K562 (cell line): Measurements from ENCODE around the gene FGF23. TPM values are rescaled to one million over a fixed set of nuclear protein-coding genes. Genes with fewer than 3 reads are reported as not detected.

Experiments used
- ARNT ChIP-seq, 2 experiments: fragments of 450-650 bp; IDR thresholded peaks; 2 replicates each; pipeline ENCODE4 v1.6.1; 2016; ENCODE audit warnings: mild to moderate bottlenecking in 1 of 2
- CHD2 ChIP-seq: IDR thresholded peaks from 2 replicates; pipeline ENCODE4 v1.6.1; 2011; ENCODE audit warnings: low read depth, low read length
- CREB1 ChIP-seq, 2 experiments: sonication (generic) in 1 of 2; formaldehyde crosslinking in 1 of 2; IDR thresholded peaks; 2 replicates each; pipeline versions ENCODE4 v1.6.1 to v1.8.0; 2012 to 2022; ENCODE audit warnings: inconsistent platforms in 1 of 2, mild to moderate bottlenecking in 1 of 2, missing genetic modification reagents in 1 of 2, moderate library complexity in 1 of 2
- ELF1 ChIP-seq: fragments of 200-800 bp; sonication (Bioruptor generic); IDR thresholded peaks from 2 replicates; pipeline ENCODE4 v1.6.1; 2016; ENCODE audit warnings: missing genetic modification characterization, missing compliant biosample characterization
- FOSL1 ChIP-seq: fragments of 200-800 bp; sonication (Bioruptor generic); conservative IDR thresholded peaks from 2 replicates; pipeline ENCODE4 v1.6.1; 2016; ENCODE audit warnings: missing genetic modification characterization, missing compliant biosample characterization
- HDAC3 ChIP-seq: fragments of 450-650 bp; IDR thresholded peaks from 2 replicates; pipeline ENCODE4 v1.6.1; 2018; ENCODE audit warnings: borderline replicate concordance, mild to moderate bottlenecking, moderate library complexity; ENCODE audit not compliant: partially characterized antibody
- KLF16 ChIP-seq: IDR thresholded peaks from 2 replicates; pipeline ENCODE4 v1.6.1; 2016; ENCODE audit warnings: antibody characterized with exemption
- MYBL2 ChIP-seq, 2 experiments: fragments of 450-650 bp in 1 of 2; sonication (generic) in 1 of 2; formaldehyde crosslinking in 1 of 2; IDR thresholded peaks; 2 replicates each; pipeline versions ENCODE4 v1.6.1 to v1.8.1; 2017 to 2022; ENCODE audit warnings: borderline replicate concordance in 1 of 2, inconsistent platforms in 1 of 2, low read depth in 1 of 2, mild to moderate bottlenecking in 1 of 2, missing genetic modification reagents in 1 of 2, moderate library complexity in 1 of 2
- NONO ChIP-seq, 2 experiments: fragments of 200-400 bp in 1 of 2; fragments of 450-650 bp in 1 of 2; formaldehyde crosslinking in 1 of 2; IDR thresholded peaks; 2 replicates each; pipeline ENCODE4 v1.6.1; 2017; ENCODE audit warnings: low read depth in 2 of 2, mild to moderate bottlenecking in 2 of 2, moderate library complexity in 2 of 2, low read length in 1 of 2
- NR2C1 ChIP-seq, 2 experiments: fragments of 450-650 bp; IDR thresholded peaks; 2 replicates each; pipeline ENCODE4 v1.6.1; 2017; ENCODE audit warnings: mild to moderate bottlenecking in 2 of 2, antibody characterized with exemption in 1 of 2, inconsistent platforms in 1 of 2, missing compliant biosample characterization in 1 of 2, missing genetic modification characterization in 1 of 2
- RBFOX2 ChIP-seq: fragments of 200-400 bp; formaldehyde crosslinking; IDR thresholded peaks from 2 replicates; pipeline ENCODE4 v1.6.1; 2017; ENCODE audit warnings: low read depth, mild to moderate bottlenecking, low read length, moderate library complexity
- RUNX1 ChIP-seq: sonication (generic); IDR thresholded peaks from 2 replicates; pipeline ENCODE4 v1.6.1; 2016; ENCODE audit warnings: antibody characterized with exemption, low read depth
- SOX6 ChIP-seq: fragments of 450-650 bp; IDR thresholded peaks from 2 replicates; pipeline ENCODE4 v1.6.1; 2014; ENCODE audit warnings: mild to moderate bottlenecking
- SPI1 ChIP-seq: IDR thresholded peaks from 2 replicates; pipeline ENCODE4 v1.6.1; 2011; ENCODE audit warnings: low read depth, low read length, control low read depth, borderline replicate concordance
- SRSF9 ChIP-seq: fragments of 200-400 bp; formaldehyde crosslinking; IDR thresholded peaks from 2 replicates; pipeline ENCODE4 v1.6.1; 2017; ENCODE audit warnings: low read depth, low read length, borderline replicate concordance
- ZKSCAN1 ChIP-seq: fragments of 150-350 bp; IDR thresholded peaks from 2 replicates; pipeline ENCODE4 v1.6.1; 2016; ENCODE audit warnings: low read depth, low read length
- ZNF217 ChIP-seq: sonication (generic); formaldehyde crosslinking; IDR thresholded peaks from 2 replicates; pipeline ENCODE4 v1.8.0; 2022; ENCODE audit warnings: mild to moderate bottlenecking, missing genetic modification reagents
- polyA plus RNA-seq, 8 experiments: library from polyadenylated mRNA; depleted of rRNA in 4 of 8; stranded (reverse) in 5 of 8; unstranded in 3 of 8; fragments of >200 nt; fragmentation: Nextera tagmentation in 2 of 8; fragmentation: Illumina TruSeq in 1 of 8; extraction: Ambion mirVana in 2 of 8; extraction: Trizol in 1 of 8; gene quantifications; 2 replicates each; pipeline versions ENCODE4 v1.2.1 to v1.2.3, GENCODE V29; 2011 to 2014; ENCODE audit warnings: inconsistent platforms in 1 of 8, missing spikeins in 1 of 8
- total RNA-seq, 7 experiments: library from RNA; depleted of rRNA in 6 of 7; stranded (reverse); fragments of >200 nt in 6 of 7; fragmentation: Illumina TruSeq in 2 of 7; extraction: Trizol in 2 of 7; gene quantifications; 2 replicates each; pipeline versions ENCODE4 v1.2.1 to v1.2.3, GENCODE V29; 2011 to 2021; ENCODE audit warnings: low replicate concordance in 1 of 7
- TF ChIP-seq, protein P1 (sequence below): fragments of 250-450 bp; sonication (Bioruptor Pico); IDR thresholded peaks from 2 replicates; pipeline ENCODE4 v1.4.0; 2020; ENCODE audit warnings: mild to moderate bottlenecking, moderate library complexity
- TF ChIP-seq, protein P2 (sequence below): fragments of 250-450 bp; sonication (Bioruptor Pico); IDR thresholded peaks from 2 replicates; pipeline ENCODE4 v1.5.0; 2021; ENCODE audit warnings: mild to moderate bottlenecking, borderline replicate concordance
- TF ChIP-seq, protein P3 (sequence below): fragments of 450-650 bp; IDR thresholded peaks from 2 replicates; pipeline ENCODE4 v1.6.1; 2016; ENCODE audit warnings: low read depth, mild to moderate bottlenecking, moderate library complexity
- TF ChIP-seq, protein P4 (sequence below): fragments of 450-650 bp; formaldehyde crosslinking; IDR thresholded peaks from 2 replicates; pipeline ENCODE4 v1.4.0; 2020; ENCODE audit warnings: mild to moderate bottlenecking, mixed read lengths

Gene FGF23
- total and polyA plus RNA-seq, 9 of the 15 experiments (the other 6 are each of a cell fraction or from before 2014, with no cell fraction given), result 0.38 TPM; not detected in 8

DNA sequence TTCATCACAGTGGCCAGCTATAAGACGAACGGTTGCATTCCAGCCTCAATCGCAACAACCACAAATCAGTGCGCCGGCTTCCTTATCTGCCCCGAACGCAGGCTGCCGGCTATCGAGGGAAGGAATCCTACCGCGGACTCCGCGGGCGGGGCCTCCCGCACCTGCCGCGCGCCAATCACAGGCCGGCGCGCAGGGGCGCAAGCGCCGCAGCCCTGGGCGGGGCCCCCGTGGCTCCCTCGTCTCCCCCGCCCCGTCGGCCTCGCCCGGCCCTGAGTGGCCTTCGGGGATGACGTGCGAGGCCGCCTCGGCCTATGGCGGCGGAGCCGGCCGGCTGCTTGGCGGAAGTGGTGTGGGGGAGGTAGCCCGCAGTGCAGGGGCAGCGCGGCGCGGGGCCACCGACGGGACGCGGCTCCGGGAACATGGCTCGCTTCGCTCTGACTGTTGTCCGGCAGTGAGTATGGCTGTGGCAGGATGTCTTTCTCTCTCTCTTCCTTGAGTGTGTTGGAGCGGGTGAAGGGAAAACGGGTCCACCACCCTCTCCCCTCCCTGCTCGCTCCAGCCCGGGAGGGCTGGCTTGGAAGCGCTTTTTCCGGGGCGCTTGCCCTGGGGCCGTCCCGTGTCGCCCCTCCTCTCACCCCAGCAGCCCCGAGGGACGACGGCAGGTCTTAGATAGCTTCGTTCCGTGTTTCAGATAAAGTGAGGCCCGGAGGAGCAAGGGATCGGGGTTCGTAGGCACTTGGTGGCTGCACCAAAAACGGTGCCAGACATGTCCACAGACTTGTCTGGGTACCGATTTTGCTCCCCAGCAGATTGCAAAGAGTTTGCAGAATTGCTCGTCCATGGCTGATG is 58.4 kb downstream of the FGF23 start, which contains the start of gene TIGAR (continued):
- TF ChIP-seq, protein P1, sequence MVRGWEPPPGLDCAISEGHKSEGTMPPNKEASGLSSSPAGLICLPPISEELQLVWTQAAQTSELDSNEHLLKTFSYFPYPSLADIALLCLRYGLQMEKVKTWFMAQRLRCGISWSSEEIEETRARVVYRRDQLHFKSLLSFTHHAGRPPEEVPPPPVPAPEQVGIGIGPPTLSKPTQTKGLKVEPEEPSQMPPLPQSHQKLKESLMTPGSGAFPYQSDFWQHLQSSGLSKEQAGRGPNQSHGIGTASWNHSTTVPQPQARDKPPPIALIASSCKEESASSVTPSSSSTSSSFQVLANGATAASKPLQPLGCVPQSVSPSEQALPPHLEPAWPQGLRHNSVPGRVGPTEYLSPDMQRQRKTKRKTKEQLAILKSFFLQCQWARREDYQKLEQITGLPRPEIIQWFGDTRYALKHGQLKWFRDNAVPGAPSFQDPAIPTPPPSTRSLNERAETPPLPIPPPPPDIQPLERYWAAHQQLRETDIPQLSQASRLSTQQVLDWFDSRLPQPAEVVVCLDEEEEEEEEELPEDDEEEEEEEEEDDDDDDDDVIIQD, result no peak
- TF ChIP-seq SRSF9, result no peak
- TF ChIP-seq ELF1 (tag), result peak; percentile 84
- TF ChIP-seq NONO (IDR thresholded peaks at IDR 0.05; ENCODE audit: low read depth in 2 of 2, low read length in 1 of 2), result no peak
- TF ChIP-seq NR2C1 (IDR thresholded peaks at IDR 0.05), result no peak
- no peak for TF ChIP-seq NR2C1 (tag; IDR thresholded peaks at IDR 0.05)
- no peak for TF ChIP-seq MYBL2 (IDR thresholded peaks at IDR 0.05; ENCODE audit: low read depth)
- TF ChIP-seq MYBL2 (CRISPR knock-in tag; IDR thresholded peaks at IDR 0.05; ENCODE audit: borderline replicate concordance), result no peak
- TF ChIP-seq, protein P2, sequence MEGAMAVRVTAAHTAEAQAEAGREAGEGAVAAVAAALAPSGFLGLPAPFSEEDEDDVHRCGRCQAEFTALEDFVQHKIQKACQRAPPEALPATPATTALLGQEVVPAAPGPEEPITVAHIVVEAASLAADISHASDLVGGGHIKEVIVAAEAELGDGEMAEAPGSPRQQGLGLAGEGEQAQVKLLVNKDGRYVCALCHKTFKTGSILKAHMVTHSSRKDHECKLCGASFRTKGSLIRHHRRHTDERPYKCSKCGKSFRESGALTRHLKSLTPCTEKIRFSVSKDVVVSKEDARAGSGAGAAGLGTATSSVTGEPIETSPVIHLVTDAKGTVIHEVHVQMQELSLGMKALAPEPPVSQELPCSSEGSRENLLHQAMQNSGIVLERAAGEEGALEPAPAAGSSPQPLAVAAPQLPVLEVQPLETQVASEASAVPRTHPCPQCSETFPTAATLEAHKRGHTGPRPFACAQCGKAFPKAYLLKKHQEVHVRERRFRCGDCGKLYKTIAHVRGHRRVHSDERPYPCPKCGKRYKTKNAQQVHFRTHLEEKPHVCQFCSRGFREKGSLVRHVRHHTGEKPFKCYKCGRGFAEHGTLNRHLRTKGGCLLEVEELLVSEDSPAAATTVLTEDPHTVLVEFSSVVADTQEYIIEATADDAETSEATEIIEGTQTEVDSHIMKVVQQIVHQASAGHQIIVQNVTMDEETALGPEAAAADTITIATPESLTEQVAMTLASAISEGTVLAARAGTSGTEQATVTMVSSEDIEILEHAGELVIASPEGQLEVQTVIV (CRISPR knock-in tag), result no peak
- TF ChIP-seq ZNF217 (CRISPR knock-in tag), result no peak
- TF ChIP-seq, protein P3, sequence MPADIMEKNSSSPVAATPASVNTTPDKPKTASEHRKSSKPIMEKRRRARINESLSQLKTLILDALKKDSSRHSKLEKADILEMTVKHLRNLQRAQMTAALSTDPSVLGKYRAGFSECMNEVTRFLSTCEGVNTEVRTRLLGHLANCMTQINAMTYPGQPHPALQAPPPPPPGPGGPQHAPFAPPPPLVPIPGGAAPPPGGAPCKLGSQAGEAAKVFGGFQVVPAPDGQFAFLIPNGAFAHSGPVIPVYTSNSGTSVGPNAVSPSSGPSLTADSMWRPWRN, result peak; percentile 98
- TF ChIP-seq CREB1 (IDR thresholded peaks at IDR 0.05), result peak; percentile 78
- TF ChIP-seq CREB1 (CRISPR knock-in tag; IDR thresholded peaks at IDR 0.05), result peak; percentile 79
- TF ChIP-seq, protein P4, sequence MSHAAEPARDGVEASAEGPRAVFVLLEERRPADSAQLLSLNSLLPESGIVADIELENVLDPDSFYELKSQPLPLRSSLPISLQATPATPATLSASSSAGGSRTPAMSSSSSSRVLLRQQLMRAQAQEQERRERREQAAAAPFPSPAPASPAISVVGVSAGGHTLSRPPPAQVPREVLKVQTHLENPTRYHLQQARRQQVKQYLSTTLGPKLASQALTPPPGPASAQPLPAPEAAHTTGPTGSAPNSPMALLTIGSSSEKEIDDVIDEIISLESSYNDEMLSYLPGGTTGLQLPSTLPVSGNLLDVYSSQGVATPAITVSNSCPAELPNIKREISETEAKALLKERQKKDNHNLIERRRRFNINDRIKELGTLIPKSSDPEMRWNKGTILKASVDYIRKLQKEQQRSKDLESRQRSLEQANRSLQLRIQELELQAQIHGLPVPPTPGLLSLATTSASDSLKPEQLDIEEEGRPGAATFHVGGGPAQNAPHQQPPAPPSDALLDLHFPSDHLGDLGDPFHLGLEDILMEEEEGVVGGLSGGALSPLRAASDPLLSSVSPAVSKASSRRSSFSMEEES, result no peak
- TF ChIP-seq SPI1, result 0 out of 2 replicates have a peak, but pooled peaks have one; percentile 13
- TF ChIP-seq CHD2, result peak; percentile 25; the same call in 1 of the 2 replicates
- peak; percentile 25; the same call in 1 of the 2 replicates for TF ChIP-seq SOX6
- TF ChIP-seq RBFOX2, result peak; percentile 59
- TF ChIP-seq KLF16, result peak; percentile 69
- TF ChIP-seq ZKSCAN1, result no peak
- TF ChIP-seq ARNT (IDR thresholded peaks at IDR 0.05), result no peak
- no peak for TF ChIP-seq HDAC3
- peak; percentile 76; the same call in 1 of the 2 replicates for TF ChIP-seq RUNX1
- TF ChIP-seq FOSL1 (tag), result no peak
